Dendritic cell treated with granulocyte-macrophage colony-stimulating factor and Interleukin-4, amounts not matched to agents 40 ng/mL and 50 ng/mL, for 4 days (primary cell): Measurements from ENCODE around the gene TAX1BP1.

Source experiments
- H3K27ac Mint-ChIP-seq: one replicate; pipeline ENCODE4 v1.8.0; 2022; ENCODE audit warnings: mild to moderate bottlenecking, mixed read lengths
- H3K27me3 Mint-ChIP-seq: one replicate; pipeline ENCODE4 v1.8.0; 2022; ENCODE audit warnings: mild to moderate bottlenecking, mixed read lengths
- H3K36me3 Mint-ChIP-seq: one replicate; pipeline ENCODE4 v1.8.0; 2022; ENCODE audit warnings: low read depth, mixed read lengths
- H3K4me1 Mint-ChIP-seq: one replicate; pipeline ENCODE4 v1.8.0; 2022; ENCODE audit warnings: low read depth, mixed read lengths
- H3K4me3 Mint-ChIP-seq: one replicate; pipeline ENCODE4 v1.8.0; 2022; ENCODE audit warnings: mild to moderate bottlenecking, moderate library complexity, mixed read lengths
- H3K9me3 Mint-ChIP-seq: one replicate; pipeline ENCODE4 v1.8.0; 2022; ENCODE audit warnings: mixed read lengths
- intact Hi-C: fragments of 100-400 bp; cut with micrococcal nuclease; formaldehyde crosslinking; loops from one replicate; pipeline ENCODE4 v1.15.0; 2022

TAX1BP1 gene

DNA sequence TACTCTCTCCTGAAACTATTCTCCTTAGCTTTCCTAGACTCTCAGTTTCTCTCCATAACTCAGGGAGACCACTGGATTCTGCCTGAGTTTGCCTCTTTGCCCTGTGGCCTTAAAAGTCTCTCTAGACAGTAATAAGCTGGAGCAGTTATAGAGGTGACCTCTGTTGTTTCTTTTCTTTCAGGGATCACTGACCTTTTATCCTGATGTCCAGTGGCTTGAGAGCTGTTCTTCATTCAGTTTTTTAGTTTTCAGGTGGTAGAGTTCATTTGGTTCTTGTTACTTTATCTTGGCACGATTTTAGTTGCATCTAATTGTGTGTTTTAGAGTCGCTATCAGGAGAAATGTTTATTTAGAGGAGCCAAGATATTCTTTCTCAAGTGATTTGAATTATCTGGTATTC is 37.7 kb downstream of the TAX1BP1 start:
- intact Hi-C loops, result loop anchor here (5.0 to 10.0 kb wide), 2 partner anchors 85 to 203 kb away; no protein-coding TSS in a partner anchor
- Mint-ChIP-seq H3K9me3 (no peaks in the 10 kb centered on the region), H3K27me3 (no peaks in the 10 kb centered on the region), H3K4me1 (no peaks in the 10 kb centered on the region), H3K4me3 (no peak overlapping the region), H3K36me3 (peaks cover 42% of the 10 kb centered on the region), H3K27ac (no peak overlapping the region)

DNA sequence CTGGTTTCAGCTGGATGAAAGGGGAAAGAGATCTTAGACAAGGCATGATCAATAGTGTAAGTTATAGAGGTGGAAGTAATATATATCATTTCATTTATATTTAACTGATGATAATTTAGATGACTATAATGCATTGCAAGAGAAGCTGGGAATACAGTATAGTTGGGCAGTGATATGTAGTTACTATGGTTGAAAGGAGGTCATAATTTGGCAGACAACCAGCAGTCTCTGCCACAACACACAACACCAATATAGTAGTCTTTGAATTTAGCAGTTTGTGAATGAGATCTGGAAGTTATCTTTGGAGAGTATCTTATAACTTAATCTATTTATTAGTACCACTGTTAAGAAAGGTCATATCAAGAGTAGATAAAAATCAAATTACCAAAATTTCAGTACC is 39.9 kb downstream of the TAX1BP1 start:
- no peaks in the 10 kb centered on the region for H3K27me3 Mint-ChIP-seq
- H3K9me3 Mint-ChIP-seq, result no peaks in the 10 kb centered on the region
- H3K27ac Mint-ChIP-seq, result no peak overlapping the region
- intact Hi-C loops, result loop anchor here (5.0 to 10.0 kb wide), 3 partner anchors 88 to 205 kb away; no protein-coding TSS in a partner anchor
- H3K36me3 Mint-ChIP-seq, result peaks cover 34% of the 10 kb centered on the region
- peaks cover 5% of the 10 kb centered on the region for H3K4me1 Mint-ChIP-seq
- H3K4me3 Mint-ChIP-seq, result no peak overlapping the region

- Mint-ChIP-seq H3K9me3 (no peaks in the 10 kb centered on the region), H3K27me3 (no peaks in the 10 kb centered on the region), H3K4me1 (peaks cover 5% of the 10 kb centered on the region), H3K27ac (no peak overlapping the region), H3K4me3 (no peak overlapping the region), H3K36me3 (peaks cover 48% of the 10 kb centered on the region)
- intact Hi-C loops, result loop anchor here (10.0 kb wide), 1 partner anchor 144 kb away; no protein-coding TSS in a partner anchor
Observed at GRCh38 chr7:27781188-27781587, 41.2 kb downstream of the TAX1BP1 start.

- no peak overlapping the region for H3K27ac Mint-ChIP-seq
- intact Hi-C loops, result loop anchor here (10.0 kb wide), 1 partner anchor 142 kb away; no protein-coding TSS in a partner anchor
- no peaks in the 10 kb centered on the region for H3K27me3 Mint-ChIP-seq
- H3K36me3 Mint-ChIP-seq, result peaks cover 49% of the 10 kb centered on the region
- no peaks in the 10 kb centered on the region for H3K9me3 Mint-ChIP-seq
- no peak overlapping the region for H3K4me3 Mint-ChIP-seq
- H3K4me1 Mint-ChIP-seq, result peaks cover 5% of the 10 kb centered on the region
Observed at GRCh38 chr7:27782849-27783248, 42.9 kb downstream of the TAX1BP1 start.

GRCh38 chr7:27784399-27785053 is 44.6 kb downstream of the TAX1BP1 start:
- H3K36me3 Mint-ChIP-seq, result peaks cover 55% of the 10 kb centered on the region
- intact Hi-C loops, result loop anchor here (10.0 kb wide), 1 partner anchor 140 kb away; no protein-coding TSS in a partner anchor
- H3K9me3 Mint-ChIP-seq, result no peaks in the 10 kb centered on the region

GRCh38 chr7:27788437-27788836 is 48.5 kb downstream of the TAX1BP1 start:
- Mint-ChIP-seq H3K9me3 (no peaks in the 10 kb centered on the region), H3K4me3 (no peak overlapping the region), H3K27me3 (no peaks in the 10 kb centered on the region), H3K27ac (no peak overlapping the region), H3K36me3 (peaks cover 70% of the 10 kb centered on the region), H3K4me1 (peaks cover 5% of the 10 kb centered on the region)
- intact Hi-C loops, result loop anchor here (10.0 kb wide), 1 partner anchor 136 kb away; no protein-coding TSS in a partner anchor

More at GRCh38 chr7:27784399-27785053, 44.6 kb downstream of the TAX1BP1 start:
- Mint-ChIP-seq H3K27ac (no peak overlapping the region), H3K4me1 (peaks cover 5% of the 10 kb centered on the region), H3K4me3 (no peak overlapping the region), H3K27me3 (no peaks in the 10 kb centered on the region)

- H3K36me3 Mint-ChIP-seq, result peaks cover 74% of the 10 kb centered on the region
- H3K27me3 Mint-ChIP-seq, result no peaks in the 10 kb centered on the region
- H3K27ac Mint-ChIP-seq, result no peak overlapping the region
- H3K4me1 Mint-ChIP-seq, result no peaks in the 10 kb centered on the region
- no peak overlapping the region for H3K4me3 Mint-ChIP-seq
- intact Hi-C loops, result loop anchor here (10.0 kb wide), 1 partner anchor 231 kb away; no protein-coding TSS in a partner anchor
- no peaks in the 10 kb centered on the region for H3K9me3 Mint-ChIP-seq
Observed at GRCh38 chr7:27793780-27794179, 53.8 kb downstream of the TAX1BP1 start.

DNA sequence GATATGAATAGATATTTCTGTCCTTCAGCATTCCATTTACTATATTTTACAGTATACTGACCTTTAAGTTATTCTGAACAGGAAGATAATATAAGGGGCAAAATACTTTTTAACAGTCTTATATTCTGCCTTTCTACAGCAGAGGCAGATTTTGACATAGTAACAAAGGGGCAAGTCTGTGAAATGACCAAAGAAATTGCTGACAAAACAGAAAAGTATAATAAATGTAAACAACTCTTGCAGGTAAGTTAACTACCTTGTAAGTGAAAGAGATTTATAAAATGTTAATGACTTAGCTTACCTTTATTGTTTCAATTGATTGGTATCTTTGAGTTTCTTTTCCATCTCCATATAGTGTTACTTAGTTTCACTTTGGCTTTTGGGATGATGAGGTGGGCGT is 56.0 kb downstream of the TAX1BP1 start:
- intact Hi-C loops, result loop anchor here (10.0 kb wide), 1 partner anchor 229 kb away; no protein-coding TSS in a partner anchor
- no peak overlapping the region for H3K4me3 Mint-ChIP-seq
- H3K27me3 Mint-ChIP-seq, result no peaks in the 10 kb centered on the region
- H3K4me1 Mint-ChIP-seq, result no peaks in the 10 kb centered on the region
- H3K9me3 Mint-ChIP-seq, result no peaks in the 10 kb centered on the region
- peaks cover 71% of the 10 kb centered on the region for H3K36me3 Mint-ChIP-seq
- H3K27ac Mint-ChIP-seq, result no peak overlapping the region

- intact Hi-C loops, result loop anchor here (10.0 kb wide), 1 partner anchor 226 kb away; no protein-coding TSS in a partner anchor
- peaks cover 61% of the 10 kb centered on the region for H3K36me3 Mint-ChIP-seq
- no peak overlapping the region for H3K4me3 Mint-ChIP-seq
- no peak overlapping the region for H3K27ac Mint-ChIP-seq
- no peaks in the 10 kb centered on the region for H3K9me3 Mint-ChIP-seq
- no peaks in the 10 kb centered on the region for H3K4me1 Mint-ChIP-seq
- no peaks in the 10 kb centered on the region for H3K27me3 Mint-ChIP-seq
Observed at GRCh38 chr7:27799212-27799611, 59.2 kb downstream of the TAX1BP1 start.

GRCh38 chr7:27802999-27803398 is 63.0 kb downstream of the TAX1BP1 start:
- H3K27ac Mint-ChIP-seq, result no peak overlapping the region
- intact Hi-C loops, result no loop called here
- no peaks in the 10 kb centered on the region for H3K27me3 Mint-ChIP-seq
- no peaks in the 10 kb centered on the region for H3K9me3 Mint-ChIP-seq
- peaks cover 2% of the 10 kb centered on the region for H3K4me1 Mint-ChIP-seq
- no peak overlapping the region for H3K4me3 Mint-ChIP-seq
- H3K36me3 Mint-ChIP-seq, result peaks cover 53% of the 10 kb centered on the region

GRCh38 chr7:27804139-27804538 is 64.2 kb downstream of the TAX1BP1 start:
- H3K27ac Mint-ChIP-seq, result no peak overlapping the region
- H3K36me3 Mint-ChIP-seq, result peaks cover 47% of the 10 kb centered on the region
- H3K9me3 Mint-ChIP-seq, result no peaks in the 10 kb centered on the region
- H3K4me1 Mint-ChIP-seq, result peaks cover 6% of the 10 kb centered on the region
- no peaks in the 10 kb centered on the region for H3K27me3 Mint-ChIP-seq
- H3K4me3 Mint-ChIP-seq, result no peak overlapping the region
- intact Hi-C loops, result no loop called here

DNA sequence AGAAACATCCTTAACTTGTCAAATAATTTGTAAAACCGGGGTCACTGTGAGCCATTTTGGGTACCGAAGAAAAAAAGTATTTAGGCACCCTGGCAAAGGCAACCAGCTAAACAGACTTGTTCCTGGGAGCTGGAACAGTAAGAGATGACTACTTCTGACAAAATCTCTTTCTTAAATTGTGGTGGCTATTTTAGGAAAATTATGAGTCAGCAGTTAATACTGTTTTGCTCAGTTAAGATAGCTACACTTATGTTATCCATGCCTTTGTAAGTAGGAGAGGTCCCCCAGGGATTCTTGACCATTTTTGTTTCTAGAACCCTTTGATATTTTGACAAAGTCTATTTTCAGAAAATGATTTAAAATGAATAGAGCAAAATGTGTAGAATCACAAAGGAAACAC is 68.7 kb downstream of the TAX1BP1 start:
- peaks cover 65% of the 10 kb centered on the region for H3K36me3 Mint-ChIP-seq
- no peaks in the 10 kb centered on the region for H3K9me3 Mint-ChIP-seq
- H3K27ac Mint-ChIP-seq, result no peak overlapping the region
- H3K4me1 Mint-ChIP-seq, result peaks cover 6% of the 10 kb centered on the region
- no peaks in the 10 kb centered on the region for H3K27me3 Mint-ChIP-seq
- no peak overlapping the region for H3K4me3 Mint-ChIP-seq
- intact Hi-C loops, result no loop called here

GRCh38 chr7:27810186-27810585 is 70.2 kb downstream of the TAX1BP1 start:
- Mint-ChIP-seq H3K36me3 (peaks cover 71% of the 10 kb centered on the region), H3K27ac (no peak overlapping the region), H3K9me3 (no peaks in the 10 kb centered on the region), H3K27me3 (no peaks in the 10 kb centered on the region), H3K4me1 (peaks cover 6% of the 10 kb centered on the region), H3K4me3 (no peak overlapping the region)
- intact Hi-C loops, result no loop called here

- Mint-ChIP-seq H3K9me3 (no peaks in the 10 kb centered on the region), H3K27me3 (no peaks in the 10 kb centered on the region), H3K36me3 (peaks cover 86% of the 10 kb centered on the region), H3K4me1 (peaks cover 6% of the 10 kb centered on the region), H3K27ac (no peak overlapping the region), H3K4me3 (no peak overlapping the region)
- intact Hi-C loops, result no loop called here
Observed at GRCh38 chr7:27812706-27813105, 72.7 kb downstream of the TAX1BP1 start.
